ENCODE data around the gene OR6B1.

OR6B1 gene

GRCh38 chr7:143983960-143984359 is 16.2 kb upstream of the OR6B1 start:
- Histone ChIP-seq H3K27me3 (replicated peaks; ENCODE audit: insufficient read depth, low read length) (no peaks in the 10 kb centered on the region), H3K9me3 (replicated peaks; ENCODE audit: insufficient read depth, low read length) (no peaks in the 10 kb centered on the region), H3K4me1 (ENCODE audit: low read length) (0 out of 2 replicates have a peak, but pooled peaks cover 6% of the 10 kb centered on the region), H3K4me3 (ENCODE audit: low read length) (no peak overlapping the region), H3K36me3 (replicated peaks; ENCODE audit: insufficient read depth, low read length) (no peaks in the 10 kb centered on the region), H3K27ac (ENCODE audit: low read length) (no peak overlapping the region), H3F3A (ENCODE audit: insufficient read depth, low read length) (no peaks in the 10 kb centered on the region), H3K79me2 (ENCODE audit: low read length) (no peaks in the 10 kb centered on the region), H3K9ac (ENCODE audit: low read length) (no peak overlapping the region), H3K9me2 (replicated peaks; ENCODE audit: insufficient read depth, low read length) (no peaks in the 10 kb centered on the region), H3K4me2 (ENCODE audit: low read depth, low read length) (no peak overlapping the region), H4K20me1 (ENCODE audit: insufficient read depth, low read length) (no peaks in the 10 kb centered on the region), H2AFZ (ENCODE audit: low read length) (no peak overlapping the region)
- DNase-seq: no peak
- TF ChIP-seq EZH2 (optimal IDR thresholded peaks at IDR 0.05; ENCODE audit: low read depth, low read length) (no peak), CTCF (IDR thresholded peaks at IDR 0.05; ENCODE audit: low read length) (no peak), EZH2phosphoT487 (IDR thresholded peaks at IDR 0.05; ENCODE audit: low read length) (no peak)

GRCh38 chr7:143987513-143987912 is 12.6 kb upstream of the OR6B1 start:
- no peak overlapping the region for H3K4me3 ChIP-seq (ENCODE audit: low read length)
- DNase-seq: peak; percentile 44

GRCh38 chr7:143988976-143989745 is 11.0 kb upstream of the OR6B1 start:
- Histone ChIP-seq H3K9ac (ENCODE audit: low read length) (no peak overlapping the region), H2AFZ (ENCODE audit: low read length) (no peak overlapping the region), H3F3A (ENCODE audit: insufficient read depth, low read length) (no peaks in the 10 kb centered on the region), H3K9me2 (replicated peaks; ENCODE audit: insufficient read depth, low read length) (no peaks in the 10 kb centered on the region), H3K27ac (ENCODE audit: low read length) (no peak overlapping the region), H3K9me3 (replicated peaks; ENCODE audit: insufficient read depth, low read length) (no peaks in the 10 kb centered on the region), H3K4me1 (ENCODE audit: low read length) (0 out of 2 replicates have a peak, but pooled peaks cover 6% of the 10 kb centered on the region), H3K4me2 (ENCODE audit: low read depth, low read length) (no peak overlapping the region), H3K27me3 (replicated peaks; ENCODE audit: insufficient read depth, low read length) (no peaks in the 10 kb centered on the region), H3K4me3 (ENCODE audit: low read length) (no peak overlapping the region), H3K36me3 (replicated peaks; ENCODE audit: insufficient read depth, low read length) (no peaks in the 10 kb centered on the region), H3K79me2 (ENCODE audit: low read length) (no peaks in the 10 kb centered on the region), H4K20me1 (ENCODE audit: insufficient read depth, low read length) (no peaks in the 10 kb centered on the region)
- TF ChIP-seq EZH2phosphoT487 (IDR thresholded peaks at IDR 0.05; ENCODE audit: low read length) (no peak), CTCF (IDR thresholded peaks at IDR 0.05; ENCODE audit: low read length) (no peak), EZH2 (optimal IDR thresholded peaks at IDR 0.05; ENCODE audit: low read depth, low read length) (no peak)
- no peak for DNase-seq

More at GRCh38 chr7:143987513-143987912, 12.6 kb upstream of the OR6B1 start:
- H4K20me1 ChIP-seq (ENCODE audit: insufficient read depth, low read length): no peaks in the 10 kb centered on the region
- no peaks in the 10 kb centered on the region for H3K9me3 ChIP-seq (replicated peaks; ENCODE audit: insufficient read depth, low read length)
- no peak overlapping the region for H3K27ac ChIP-seq (ENCODE audit: low read length)
- no peaks in the 10 kb centered on the region for H3F3A ChIP-seq (ENCODE audit: insufficient read depth, low read length)
- peak overlapping the region; percentile 4; the same call in 1 of the 2 replicates for H3K4me2 ChIP-seq (ENCODE audit: low read depth, low read length)
- H2AFZ ChIP-seq (ENCODE audit: low read length): peak overlapping the region; percentile 6; the same call in 1 of the 2 replicates
- TF ChIP-seq EZH2phosphoT487 (IDR thresholded peaks at IDR 0.05; ENCODE audit: low read length) (no peak), EZH2 (optimal IDR thresholded peaks at IDR 0.05; ENCODE audit: low read depth, low read length) (no peak), CTCF (IDR thresholded peaks at IDR 0.05; ENCODE audit: low read length) (no peak)
- H3K4me1 ChIP-seq (ENCODE audit: low read length): 0 out of 2 replicates have a peak, but pooled peaks cover 6% of the 10 kb centered on the region
- H3K27me3 ChIP-seq (replicated peaks; ENCODE audit: insufficient read depth, low read length): no peaks in the 10 kb centered on the region
- no peaks in the 10 kb centered on the region for H3K36me3 ChIP-seq (replicated peaks; ENCODE audit: insufficient read depth, low read length)
- no peaks in the 10 kb centered on the region for H3K9me2 ChIP-seq (replicated peaks; ENCODE audit: insufficient read depth, low read length)
- H3K9ac ChIP-seq (ENCODE audit: low read length): no peak overlapping the region
- no peaks in the 10 kb centered on the region for H3K79me2 ChIP-seq (ENCODE audit: low read length)

Measured in MM.1S (cell line).